ENCODE measurements around the gene ITM2B.
A peak's percentile ranks its signal among the peaks of the same experiment; 100 is the strongest.
"Not testable (repeated sequence)": the region's sequence is repeated elsewhere in the genome, so short reads cannot be mapped to it uniquely, and the experiment has no call there.

ITM2B gene

DNA sequence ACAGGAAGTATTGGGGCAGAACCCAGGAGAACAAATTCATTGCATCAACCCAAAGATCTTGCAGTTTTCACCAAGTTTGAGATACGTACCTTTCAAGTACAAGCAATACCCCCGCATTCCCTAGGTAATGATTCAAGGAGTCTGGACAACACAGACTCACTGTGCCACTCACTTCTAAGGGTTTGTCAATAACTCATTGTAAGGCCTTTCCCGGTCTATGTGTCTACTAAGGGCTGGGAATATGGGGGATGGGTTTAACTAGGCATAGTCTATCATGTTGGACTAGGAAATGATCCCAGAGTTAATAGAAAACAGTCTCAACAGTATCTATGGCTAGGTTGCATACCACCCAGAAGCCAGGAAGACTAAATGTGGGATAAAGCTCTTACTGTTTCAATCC, 8.3 kb upstream of the ITM2B start:
- DNase-seq (ENCODE audit: low read depth) = no peak

DNA sequence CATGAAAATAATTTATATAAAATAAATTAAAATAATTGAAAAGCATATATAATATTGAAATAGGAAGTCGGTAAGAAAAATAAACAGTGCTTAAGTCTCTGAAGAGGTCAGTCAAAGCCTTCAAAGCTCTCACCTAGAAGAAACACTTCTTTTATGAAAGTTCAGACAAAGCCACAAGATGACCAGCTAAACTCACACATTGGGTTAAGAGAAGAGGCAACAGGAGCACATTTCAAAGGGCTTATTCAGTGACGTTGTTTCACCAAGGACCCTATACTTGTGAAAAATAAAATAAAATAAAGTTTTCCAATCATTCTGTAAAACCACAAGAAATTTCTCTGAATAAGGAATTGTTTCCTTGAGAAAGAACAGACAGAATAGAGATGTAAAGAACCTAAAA, 2.5 kb upstream of the ITM2B start:
- no peak for DNase-seq (ENCODE audit: low read depth)

DNA sequence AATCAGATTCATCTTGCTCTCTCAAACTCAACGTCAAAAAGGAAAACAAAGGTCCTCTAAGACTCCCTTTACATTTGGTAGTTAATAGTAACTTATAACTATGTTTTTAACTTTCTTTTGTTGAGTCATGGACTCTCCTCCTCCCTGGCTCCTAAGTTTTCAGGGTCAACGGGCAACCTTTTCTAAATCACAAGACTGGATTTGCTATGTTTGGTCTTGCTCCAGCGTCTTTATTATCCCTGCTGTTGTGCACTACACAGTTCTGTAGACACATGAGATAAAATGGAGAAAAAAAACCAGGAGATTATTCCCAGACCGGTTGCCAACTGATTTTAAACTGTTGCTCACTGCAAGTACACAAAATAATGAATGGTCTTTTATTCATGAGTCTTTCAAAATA, 1.9 kb upstream of the ITM2B start:
- DNase-seq (ENCODE audit: low read depth) = no peak

DNA sequence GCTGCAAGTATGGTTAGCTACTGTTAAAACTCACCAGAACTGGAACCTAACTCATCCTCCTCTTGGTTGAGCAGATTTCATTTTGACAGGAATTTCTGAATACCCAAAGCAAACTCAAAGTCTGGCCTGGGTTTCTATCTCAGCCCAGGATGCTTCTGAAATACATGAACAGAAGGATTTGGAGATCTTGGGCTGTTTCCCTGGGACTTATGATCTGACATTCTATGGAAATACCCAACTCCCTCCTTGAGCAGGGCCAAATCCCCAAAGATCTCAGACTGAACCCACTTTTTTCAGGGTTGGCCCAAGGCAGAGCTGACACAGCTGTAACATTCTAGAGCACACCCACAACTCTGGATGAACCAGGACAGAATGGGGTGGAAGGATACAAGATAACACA, 1.1 kb upstream of the ITM2B start:
- DNase-seq (ENCODE audit: low read depth) = no peak

DNA sequence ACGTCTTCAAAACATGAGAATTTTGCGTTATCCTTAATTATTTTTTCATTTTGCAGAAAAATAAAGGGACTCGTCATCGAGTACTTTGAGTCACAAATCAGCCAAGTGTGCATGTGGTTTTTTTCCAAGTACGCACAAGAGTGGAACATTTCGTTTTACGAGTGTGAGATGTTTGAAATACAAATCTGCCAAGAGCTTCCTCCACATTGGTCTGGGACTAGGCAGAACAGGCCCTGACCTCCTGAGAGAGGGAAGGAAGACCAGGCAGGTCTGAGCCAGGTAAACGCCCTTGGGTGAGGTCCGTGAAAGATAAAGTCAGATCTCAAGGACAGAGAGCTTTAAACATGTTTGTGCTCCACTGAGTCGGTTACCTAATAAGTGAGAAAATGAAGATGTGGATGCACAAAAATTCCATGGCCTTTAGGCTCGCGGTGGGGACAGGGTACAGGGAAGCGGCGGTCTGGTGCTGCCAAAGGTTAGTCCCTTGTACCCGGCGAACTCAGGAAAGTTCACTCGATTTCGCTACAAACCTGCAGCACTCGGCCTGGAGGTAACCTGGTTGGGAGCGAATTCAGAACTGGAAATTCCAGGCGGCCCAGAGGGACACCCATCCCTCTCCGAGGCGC, 473 bp upstream of the ITM2B start:
- DNase-seq (ENCODE audit: low read depth) = peak; percentile 31

DNA sequence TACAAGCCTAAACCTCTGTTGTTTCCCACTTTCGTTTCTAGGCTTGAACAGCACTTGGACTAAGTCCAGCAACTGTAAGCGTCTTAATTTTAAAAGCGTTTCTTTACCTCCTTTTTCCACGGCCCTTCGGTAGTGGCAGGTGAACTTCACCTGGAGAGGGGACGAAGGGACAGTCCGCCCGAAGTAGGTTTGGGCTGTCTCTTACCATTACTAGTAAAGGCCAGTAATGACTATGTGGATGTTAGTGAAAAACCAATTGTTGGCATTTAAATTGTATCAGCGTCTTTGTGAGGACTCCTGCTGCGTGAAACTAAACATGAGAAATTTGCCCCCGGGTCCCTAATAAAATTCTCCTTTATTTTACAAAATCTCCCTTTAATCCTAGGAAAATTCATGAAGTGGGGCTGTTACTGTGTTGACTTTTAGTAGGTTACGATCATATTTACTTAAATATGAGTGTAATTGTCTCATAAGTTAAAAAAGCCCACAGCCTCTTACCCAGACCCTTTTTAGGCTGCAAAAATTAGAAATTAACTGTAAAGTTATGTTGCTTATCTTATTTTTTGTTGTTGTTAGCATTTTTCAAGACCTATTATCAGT, 983 bp downstream of the ITM2B start:
- DNase-seq (ENCODE audit: low read depth) = peak; percentile 58

DNA sequence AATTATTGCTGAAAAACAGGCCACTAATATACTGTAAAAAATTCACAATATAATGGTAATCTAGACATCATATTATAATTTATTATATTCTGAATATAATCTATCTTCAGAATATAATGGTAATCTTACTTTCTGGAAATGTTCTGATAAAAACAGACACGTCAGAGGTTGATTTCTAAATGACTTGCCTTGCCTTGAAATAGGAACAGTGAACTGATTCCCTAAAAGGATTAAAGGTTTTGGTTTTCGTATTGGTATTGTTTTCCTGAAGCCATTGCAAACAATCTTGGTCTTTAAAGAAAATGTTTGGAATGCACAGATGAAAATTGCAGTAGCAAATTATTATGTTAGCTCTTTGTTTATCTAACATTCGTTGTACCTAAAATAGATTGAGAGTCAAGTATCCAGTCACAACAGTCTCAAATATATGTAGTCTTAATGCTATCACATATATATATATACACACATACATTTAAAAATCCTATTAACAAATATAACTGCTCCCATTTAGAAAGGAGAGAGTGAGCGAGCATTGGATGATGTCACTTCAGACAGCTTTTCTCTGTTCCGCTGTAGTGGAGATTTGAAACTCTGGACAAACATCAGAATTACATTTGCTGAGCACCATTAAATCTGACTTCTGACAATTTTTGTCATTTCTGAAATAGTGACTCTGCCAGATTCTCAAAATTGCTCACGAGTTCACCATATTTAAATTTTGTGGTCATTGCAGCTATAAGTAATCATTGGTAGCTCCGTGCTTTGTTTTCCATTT, 1.7 kb downstream of the ITM2B start:
- peak; percentile 44 for DNase-seq (ENCODE audit: low read depth)

DNA sequence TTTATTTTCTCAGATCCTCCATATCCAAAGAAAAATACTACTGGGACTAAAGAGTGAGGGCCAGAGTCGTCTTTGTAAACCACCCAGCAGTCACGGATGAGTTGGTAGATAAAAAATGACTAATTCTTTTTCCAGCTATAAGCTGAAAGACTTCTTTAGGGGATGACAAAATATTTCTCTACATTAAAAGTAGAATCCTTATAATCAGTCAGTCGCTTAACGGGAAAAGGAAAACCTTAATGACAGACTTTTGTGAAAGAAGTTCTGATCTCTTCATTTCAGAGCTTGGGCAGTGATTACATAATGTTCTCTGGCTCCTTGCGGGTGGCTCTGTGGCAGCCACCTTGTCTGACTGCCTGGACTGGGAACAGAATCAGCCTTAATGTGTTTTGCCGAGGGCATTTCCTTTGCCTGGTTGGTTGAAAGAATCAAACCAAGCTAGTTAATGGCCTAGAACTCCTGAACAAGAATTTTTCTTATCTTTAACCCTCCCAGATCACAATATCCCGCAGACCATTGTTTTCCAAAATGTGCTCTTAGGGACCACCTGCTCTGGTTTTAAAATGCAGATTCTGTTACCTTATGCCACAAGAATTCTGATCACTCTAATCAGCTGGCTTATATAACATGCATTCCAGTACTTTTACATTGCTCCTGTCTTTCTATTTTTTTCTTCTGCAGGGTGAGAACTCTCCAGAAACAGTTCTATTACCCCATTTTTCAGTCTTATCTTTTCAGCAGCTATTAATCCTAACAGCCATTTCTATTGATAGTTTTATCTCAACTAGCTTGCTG, 2.5 kb downstream of the ITM2B start:
- peak; percentile 66 for DNase-seq (ENCODE audit: low read depth)

DNA sequence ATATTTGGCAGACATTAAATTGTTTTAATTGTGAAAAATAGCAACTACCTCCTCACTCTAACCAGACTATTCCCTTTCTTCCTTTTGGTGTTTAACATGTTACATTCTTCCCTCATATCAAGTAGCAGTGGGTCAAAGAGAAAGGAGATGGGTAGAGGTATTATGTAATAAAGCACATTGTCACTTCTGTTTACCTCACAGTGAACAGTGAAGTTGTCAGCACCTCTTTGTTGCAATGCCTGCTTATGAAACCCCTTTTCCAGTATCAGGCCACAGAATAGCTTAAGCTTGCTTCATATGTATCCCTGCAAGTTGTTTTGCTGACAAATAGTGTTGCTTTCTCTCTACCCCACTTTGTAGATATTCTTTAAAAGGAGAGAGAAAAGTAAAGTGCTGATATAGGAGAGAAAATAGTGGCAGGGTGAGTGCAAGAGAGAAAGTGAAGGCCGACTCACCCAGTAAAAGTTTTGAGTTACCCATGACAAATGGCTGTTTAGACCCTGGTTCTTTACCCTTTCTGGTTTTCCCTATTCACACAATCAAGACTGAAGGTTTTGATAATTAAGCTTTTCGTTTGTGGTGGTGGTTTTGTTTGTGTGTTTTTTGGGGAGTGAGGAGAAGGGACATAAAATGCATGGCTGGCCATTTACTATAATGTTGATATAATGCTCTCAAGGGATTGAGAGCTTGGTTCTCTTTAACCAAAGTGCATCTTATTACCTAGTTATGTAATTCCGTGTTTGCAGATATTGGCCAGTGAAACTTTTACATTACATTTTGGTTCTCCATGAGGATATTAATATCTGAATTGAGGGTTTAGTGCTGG, 3.7 kb downstream of the ITM2B start:
- no peak for DNase-seq (ENCODE audit: low read depth)

DNA sequence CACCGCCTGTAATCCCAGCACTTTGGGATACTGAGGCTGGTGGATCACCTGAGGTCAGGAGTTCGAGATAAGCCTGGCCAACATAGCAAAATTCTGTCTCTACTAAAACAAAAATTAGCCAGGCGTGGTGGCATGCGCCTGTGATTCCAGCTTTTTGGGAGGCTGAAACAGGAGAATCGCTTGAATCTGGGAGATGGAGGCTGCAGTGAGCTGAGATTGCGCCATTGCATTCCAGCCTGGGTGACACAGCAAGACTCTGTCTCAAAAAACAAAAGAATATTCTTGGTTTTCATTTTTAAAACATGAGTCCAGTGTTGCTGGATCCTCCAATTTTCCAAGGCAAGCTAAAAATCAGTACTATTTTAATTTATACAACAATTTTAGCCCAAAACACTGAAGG, 6.4 kb downstream of the ITM2B start:
- DNase-seq (ENCODE audit: low read depth) = not testable (repeated sequence)

DNA sequence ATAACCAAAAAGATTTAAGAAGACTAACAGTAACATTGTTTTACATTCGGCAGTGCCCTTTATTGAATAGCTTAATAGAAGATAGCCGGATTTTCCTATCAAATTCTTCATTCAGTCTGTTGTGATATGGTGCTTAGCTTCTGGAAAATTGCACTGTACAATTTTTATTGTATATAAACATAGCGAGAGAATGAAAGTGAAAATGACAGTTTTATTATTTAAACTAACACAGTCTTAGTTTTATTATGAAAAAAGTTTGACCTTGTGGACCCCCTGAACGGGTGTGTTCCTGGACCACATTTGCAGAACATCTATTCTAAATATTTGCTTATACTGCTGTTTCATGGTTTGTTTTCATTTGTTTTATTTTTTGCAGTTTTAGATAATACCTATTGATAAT, 8.6 kb downstream of the ITM2B start:
- DNase-seq (ENCODE audit: low read depth) = no peak

DNA sequence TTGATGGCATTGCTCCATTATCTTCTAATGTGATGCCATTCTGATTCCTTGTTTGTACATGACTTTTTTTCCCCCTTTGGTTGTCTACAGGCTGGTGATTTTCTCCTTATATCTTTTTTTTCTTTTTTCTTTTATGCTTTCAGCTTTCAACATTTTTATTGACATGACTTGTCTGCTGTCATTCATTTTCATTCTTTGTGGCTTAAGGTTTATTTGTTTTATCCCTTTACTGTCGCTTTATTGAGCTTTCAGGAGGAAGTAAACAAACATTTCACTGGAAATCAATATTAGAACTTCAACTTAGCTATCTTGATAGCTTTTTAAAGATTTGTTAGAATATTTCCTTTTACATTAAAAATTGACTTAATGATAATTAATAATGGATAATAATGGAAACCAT, 9.7 kb downstream of the ITM2B start:
- no peak for DNase-seq (ENCODE audit: low read depth)

DNA sequence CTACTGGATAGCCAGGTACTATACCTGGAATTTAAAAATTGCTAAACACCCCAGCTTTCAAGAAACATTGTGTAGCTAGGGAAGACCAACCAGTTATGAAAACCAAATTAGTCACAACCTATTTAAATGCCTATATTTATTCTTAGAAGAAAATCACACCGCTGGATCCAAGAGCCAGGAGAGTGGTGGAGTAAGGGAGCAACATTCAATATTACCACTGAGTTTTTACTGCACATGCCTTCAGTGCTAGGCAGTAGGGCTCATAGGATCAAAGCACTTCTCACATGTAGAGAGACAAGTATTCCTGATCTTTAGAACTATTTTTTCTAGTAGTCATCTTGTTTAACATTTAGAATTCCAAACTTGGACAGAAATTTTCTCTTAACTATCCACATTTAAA, 11.2 kb downstream of the ITM2B start:
- DNase-seq (ENCODE audit: low read depth) = no peak

DNA sequence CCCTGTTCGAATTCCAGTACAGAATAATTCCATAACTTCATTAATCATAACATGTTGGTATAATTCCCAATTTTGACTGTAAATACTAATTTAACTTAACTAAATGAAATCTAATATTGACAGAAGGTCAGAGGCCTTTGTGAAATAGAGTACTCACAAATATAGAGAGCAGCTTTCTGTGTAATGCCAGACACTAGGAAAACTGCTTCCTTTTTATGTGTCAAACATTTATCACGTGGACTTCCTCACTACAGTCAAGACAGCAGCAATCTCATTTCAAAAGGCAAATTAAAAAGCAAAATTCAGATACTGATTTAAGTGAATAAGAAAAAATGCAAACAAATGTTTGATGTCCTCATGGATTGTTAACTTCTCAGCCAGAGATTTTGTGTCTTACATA, 13.1 kb downstream of the ITM2B start:
- no peak for DNase-seq (ENCODE audit: low read depth)

DNA sequence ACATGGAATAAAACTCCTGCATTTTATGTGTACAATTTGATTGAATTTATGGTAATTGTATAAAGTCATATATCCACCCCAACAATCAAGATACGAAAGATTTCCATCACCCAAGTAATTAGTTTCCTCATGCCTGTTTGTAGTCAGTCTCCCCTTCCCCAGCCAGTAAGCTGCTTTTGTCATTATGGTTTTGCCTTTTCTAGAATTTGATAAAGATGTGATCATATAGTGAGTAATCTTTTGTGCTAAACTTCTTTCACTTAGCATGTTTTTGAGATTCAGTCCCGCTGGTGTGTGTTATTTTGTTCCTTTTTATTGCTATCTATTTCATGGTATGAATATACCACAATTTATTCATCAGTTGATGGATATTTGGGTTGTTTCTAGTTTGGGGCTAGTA, 16.0 kb downstream of the ITM2B start:
- no peak for DNase-seq (ENCODE audit: low read depth)

DNA sequence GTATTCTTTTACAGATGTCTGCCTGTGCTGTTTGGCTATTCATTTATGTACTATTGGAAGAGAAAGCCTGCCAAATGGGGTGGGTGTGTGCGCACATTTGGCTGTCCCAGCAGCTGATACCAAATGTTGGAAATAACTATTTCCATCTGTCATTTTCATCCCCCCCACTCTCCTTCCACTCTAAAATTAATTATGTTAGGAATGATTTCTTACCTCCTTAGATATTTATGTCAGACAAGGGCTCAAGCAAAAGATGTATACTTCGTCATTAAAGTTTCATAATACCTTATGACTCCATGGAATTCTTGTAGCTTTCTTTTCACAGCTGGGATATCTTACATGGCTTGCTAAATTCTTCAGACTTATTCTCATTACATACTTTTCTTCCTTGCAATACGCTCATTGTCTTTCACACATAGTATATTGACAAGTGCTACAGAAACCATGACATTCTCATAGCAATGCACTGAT, 18.6 kb downstream of the ITM2B start:
- peak; percentile 33 for DNase-seq (ENCODE audit: low read depth)

DNA sequence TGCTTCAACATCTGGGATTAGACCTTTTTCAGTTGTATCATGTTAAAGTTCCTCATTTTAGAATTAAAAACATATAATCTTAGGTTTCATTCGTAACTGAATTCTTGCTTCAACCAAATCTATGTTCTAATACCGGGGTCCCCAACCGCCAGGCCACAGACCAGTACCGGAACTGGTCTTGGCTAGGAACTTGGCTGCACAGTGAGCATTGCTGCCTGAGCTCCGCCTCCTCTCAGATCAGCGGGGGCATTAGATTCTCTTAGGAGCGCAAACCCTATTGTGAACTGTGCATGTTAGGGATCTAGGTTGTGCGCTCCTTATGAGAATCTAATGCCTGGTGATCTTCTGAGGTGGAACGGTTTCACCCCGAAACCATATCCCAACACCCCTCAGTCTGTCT, 19.2 kb downstream of the ITM2B start:
- DNase-seq (ENCODE audit: low read depth) = no peak

DNA sequence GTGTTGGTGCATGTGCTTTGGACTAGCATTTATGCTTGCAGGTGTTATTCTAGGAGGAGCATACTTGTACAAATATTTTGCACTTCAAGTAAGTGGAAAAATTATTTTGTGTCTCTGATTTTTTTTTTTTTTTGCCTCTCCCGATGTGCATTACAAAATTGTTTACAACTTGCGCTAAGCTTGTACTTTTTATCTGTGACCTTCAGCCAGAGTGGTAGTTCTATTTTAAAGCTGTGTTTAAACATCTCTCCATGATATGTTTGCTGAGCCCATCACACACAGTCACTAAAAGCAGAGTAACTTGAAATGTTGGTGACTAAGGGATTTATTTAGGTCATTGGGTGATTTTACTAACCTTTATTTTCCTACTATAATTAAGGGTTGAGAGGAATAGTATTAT, 20.8 kb downstream of the ITM2B start:
- DNase-seq (ENCODE audit: low read depth) = no peak

DNA sequence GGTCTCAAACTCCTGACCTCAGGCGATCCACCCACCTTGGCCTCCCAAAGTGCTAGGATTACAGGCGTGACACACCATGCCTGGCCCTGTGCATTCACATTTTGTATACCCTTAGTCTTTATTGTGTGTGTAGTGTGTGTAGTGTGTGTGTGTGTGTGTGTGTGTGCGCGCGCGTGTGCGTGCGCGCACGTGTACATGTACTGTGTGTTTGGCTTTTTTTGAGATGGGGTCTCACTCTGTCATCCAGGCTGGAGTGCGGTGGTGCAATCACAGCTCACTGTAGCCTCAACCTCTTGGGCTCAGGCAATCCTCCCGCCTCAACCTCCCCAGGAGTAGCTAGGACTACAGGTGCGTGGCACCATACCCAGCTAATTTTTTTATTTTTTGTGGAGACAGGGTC, 22.1 kb downstream of the ITM2B start:
- DNase-seq (ENCODE audit: low read depth) = no peak

DNA sequence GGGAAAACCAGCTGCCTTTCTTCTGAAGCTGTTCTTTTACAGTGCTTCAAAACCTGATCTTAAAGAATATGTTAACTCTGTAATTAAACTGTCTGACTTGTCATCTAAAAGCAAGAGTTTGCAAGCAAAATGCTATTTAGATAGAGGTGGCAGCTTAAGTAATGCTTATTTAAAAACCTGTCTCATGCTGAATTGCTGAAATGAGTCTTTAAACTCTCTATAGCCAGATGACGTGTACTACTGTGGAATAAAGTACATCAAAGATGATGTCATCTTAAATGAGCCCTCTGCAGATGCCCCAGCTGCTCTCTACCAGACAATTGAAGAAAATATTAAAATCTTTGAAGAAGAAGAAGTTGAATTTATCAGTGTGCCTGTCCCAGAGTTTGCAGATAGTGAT, 22.9 kb downstream of the ITM2B start:
- DNase-seq (ENCODE audit: low read depth) = no peak

DNA sequence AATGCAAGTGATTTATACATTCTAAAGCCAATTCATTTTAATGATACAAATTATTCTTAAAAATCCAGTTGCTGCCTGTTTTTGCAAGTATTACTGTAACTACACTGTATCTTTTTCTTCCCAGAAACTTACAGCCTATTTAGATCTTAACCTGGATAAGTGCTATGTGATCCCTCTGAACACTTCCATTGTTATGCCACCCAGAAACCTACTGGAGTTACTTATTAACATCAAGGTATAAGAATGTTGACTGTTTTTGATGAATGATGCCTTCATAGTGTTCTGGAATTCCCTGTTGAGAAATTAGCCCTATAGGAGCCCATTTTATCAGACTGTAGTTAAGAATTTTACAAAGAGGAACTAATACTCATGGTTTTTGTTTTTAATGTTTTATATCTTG, 25.0 kb downstream of the ITM2B start:
- no peak for DNase-seq (ENCODE audit: low read depth)

DNA sequence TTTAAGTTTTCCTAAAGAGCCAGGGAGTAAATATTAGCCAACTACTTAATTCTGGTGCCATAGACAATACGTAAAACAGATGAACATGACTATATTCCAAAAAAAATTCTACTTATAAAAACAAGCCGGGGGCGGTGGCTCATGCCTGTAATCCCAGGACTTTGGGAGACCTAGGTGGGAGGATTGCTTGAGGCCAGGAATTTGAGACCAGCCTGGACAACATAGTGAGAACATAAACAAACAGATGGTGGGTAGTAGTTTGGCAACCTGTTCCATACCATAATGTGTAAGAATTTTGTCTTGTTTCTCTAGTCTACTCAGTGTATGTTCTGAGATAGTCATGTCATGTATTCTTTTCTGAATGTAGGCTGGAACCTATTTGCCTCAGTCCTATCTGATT, 25.4 kb downstream of the ITM2B start:
- DNase-seq (ENCODE audit: low read depth) = no peak
